ENCODE data around the gene ADAMTS4.

The ADAMTS4 gene

GRCh38 chr1:161160671-161161145 is 38.1 kb downstream of the ADAMTS4 start:
- Histone ChIP-seq H3K27me3 (no peaks in the 10 kb centered on the region), H3K4me2 (peak overlapping the region; percentile 80 to 97 (median 92)), H3K36me3 (peaks cover 42 to 75% (median 67%) of the 10 kb centered on the region in 11 experiments), H3K4me3 (peak overlapping the region in 5 of 10 experiments; percentile 74 to 91 (median 79); a peak in 10 of 20 replicates), H3K27ac (peak overlapping the region in 5 of 11 experiments; percentile 81 to 93 (median 87); a peak in 4 of 22 replicates), H3K4me1 (peaks cover 36 to 70% (median 50%) of the 10 kb centered on the region in 10 experiments), H3K9me3 (replicated peaks in 1 of 11) (no peaks in the 10 kb centered on the region), H4K20me1 (no peaks in the 10 kb centered on the region), H3K9ac (peak overlapping the region; percentile 21 to 97 (median 91); a peak in 13 of 22 replicates)
- no peak for TF ChIP-seq Cebpa-rat (IDR thresholded peaks at IDR 0.05)

GRCh38 chr1:161159913-161160243 is 39.0 kb downstream of the ADAMTS4 start:
- TF ChIP-seq Cebpa-rat (IDR thresholded peaks at IDR 0.05): no peak
- no peaks in the 10 kb centered on the region for H3K27me3 ChIP-seq
- peaks cover 42 to 75% (median 66%) of the 10 kb centered on the region in 11 experiments for H3K36me3 ChIP-seq
- H3K27ac ChIP-seq: peak overlapping the region; percentile 73 to 93 (median 87)
- peak overlapping the region; percentile 85 to 97 (median 92) for H3K9ac ChIP-seq
- peaks cover 36 to 70% (median 50%) of the 10 kb centered on the region in 10 experiments for H3K4me1 ChIP-seq
- H3K9me3 ChIP-seq (replicated peaks in 1 of 11): no peaks in the 10 kb centered on the region
- peak overlapping the region; percentile 74 to 92 (median 81) for H3K4me3 ChIP-seq
- peak overlapping the region; percentile 80 to 97 (median 92) for H3K4me2 ChIP-seq
- no peaks in the 10 kb centered on the region for H4K20me1 ChIP-seq

GRCh38 chr1:161159087-161159912 is 39.6 kb downstream of the ADAMTS4 start, which contains the start of gene USP21:
Gene USP21 (plus strand): TSS chr1:161159500. CDS start chr1:161160641, 1,141 bp downstream.
- Histone ChIP-seq H3K4me3 (peak within 1 kb of the TSS; percentile 74 to 92 (median 81)), H3K36me3 (peaks cover 40 to 69% (median 60%) of the 10 kb centered on the region in 11 experiments), H3K27ac (peak within 1 kb of the TSS; percentile 73 to 93 (median 87)), H3K4me1 (peaks cover 41 to 71% (median 53%) of the 10 kb centered on the region in 10 experiments), H3K9ac (peak within 1 kb of the TSS; percentile 85 to 97 (median 92)), H4K20me1 (no peaks in the 10 kb centered on the region), H3K4me2 (peak within 1 kb of the TSS; percentile 80 to 97 (median 92)), H3K27me3 (no peaks in the 10 kb centered on the region), H3K9me3 (replicated peaks in 1 of 11) (no peaks in the 10 kb centered on the region)
- TF ChIP-seq Cebpa-rat (IDR thresholded peaks at IDR 0.05): no peak

- H3K9ac ChIP-seq: peak overlapping the region; percentile 85 to 97 (median 92); a peak in 19 of 22 replicates
- H3K4me3 ChIP-seq: peak overlapping the region; percentile 74 to 92 (median 81); a peak in 14 of 20 replicates
- H3K4me2 ChIP-seq: peak overlapping the region; percentile 62 to 94 (median 88)
- H3K9me3 ChIP-seq (replicated peaks in 1 of 11): no peaks in the 10 kb centered on the region
- no peak for TF ChIP-seq Cebpa-rat (IDR thresholded peaks at IDR 0.05)
- no peaks in the 10 kb centered on the region for H4K20me1 ChIP-seq
- H3K27me3 ChIP-seq: no peaks in the 10 kb centered on the region
- peaks cover 42 to 63% (median 52%) of the 10 kb centered on the region in 10 experiments for H3K4me1 ChIP-seq
- H3K27ac ChIP-seq: peak overlapping the region in 8 of 11 experiments; percentile 73 to 93 (median 86); a peak in 7 of 22 replicates
- H3K36me3 ChIP-seq: peaks cover 31 to 61% (median 51%) of the 10 kb centered on the region in 11 experiments
Measured at GRCh38 chr1:161158316-161159010, 40.4 kb downstream of the ADAMTS4 start.

- no peaks in the 10 kb centered on the region for H4K20me1 ChIP-seq
- no peak for TF ChIP-seq Cebpa-rat (IDR thresholded peaks at IDR 0.05)
- no peaks in the 10 kb centered on the region for H3K9me3 ChIP-seq (replicated peaks in 1 of 11)
- H3K36me3 ChIP-seq: peaks cover 27 to 55% (median 45%) of the 10 kb centered on the region in 11 experiments
- no peak overlapping the region for H3K4me2 ChIP-seq
- no peaks in the 10 kb centered on the region for H3K27me3 ChIP-seq
- no peak overlapping the region for H3K27ac ChIP-seq
- H3K9ac ChIP-seq: no peak overlapping the region; a peak in 1 of 22 replicates
- peaks cover 45 to 63% (median 55%) of the 10 kb centered on the region in 10 experiments for H3K4me1 ChIP-seq
- H3K4me3 ChIP-seq: no peak overlapping the region
Measured at GRCh38 chr1:161157867-161158266, 41.0 kb downstream of the ADAMTS4 start.

GRCh38 chr1:161153682-161154337 is 45.0 kb downstream of the ADAMTS4 start, which contains the start of gene UFC1:
Gene UFC1 (plus strand): TSS chr1:161153978. CDS start chr1:161153998, 20 bp downstream.
- Histone ChIP-seq H4K20me1 (no peaks in the 10 kb centered on the region), H3K27me3 (no peaks in the 10 kb centered on the region), H3K27ac (peak within 1 kb of the TSS; percentile 93 to 99 (median 96)), H3K4me2 (peak within 1 kb of the TSS; percentile 85 to 92 (median 86)), H3K9me3 (replicated peaks in 1 of 11) (no peaks in the 10 kb centered on the region), H3K9ac (peak within 1 kb of the TSS; percentile 91 to 98 (median 95)), H3K4me3 (peak within 1 kb of the TSS; percentile 69 to 89 (median 83)), H3K36me3 (peaks cover 21 to 33% (median 25%) of the 10 kb centered on the region in 11 experiments), H3K4me1 (peaks cover 21 to 36% (median 29%) of the 10 kb centered on the region in 10 experiments)
- no peak for TF ChIP-seq Cebpa-rat (IDR thresholded peaks at IDR 0.05)

GRCh38 chr1:161153176-161153575 is 45.7 kb downstream of the ADAMTS4 start:
- Histone ChIP-seq H3K9ac (peak overlapping the region; percentile 91 to 98 (median 95); a peak in 21 of 22 replicates), H3K27ac (peak overlapping the region; percentile 93 to 99 (median 96); a peak in 21 of 22 replicates), H3K4me3 (peak overlapping the region; percentile 69 to 89 (median 83)), H3K4me1 (peaks cover 18 to 30% (median 24%) of the 10 kb centered on the region in 10 experiments), H3K4me2 (peak overlapping the region; percentile 68 to 91 (median 85)), H4K20me1 (no peaks in the 10 kb centered on the region), H3K36me3 (peaks cover 15 to 27% (median 19%) of the 10 kb centered on the region in 11 experiments), H3K27me3 (no peaks in the 10 kb centered on the region), H3K9me3 (replicated peaks in 1 of 11) (no peaks in the 10 kb centered on the region)
- no peak for TF ChIP-seq Cebpa-rat (IDR thresholded peaks at IDR 0.05)

- TF ChIP-seq Cebpa-rat (IDR thresholded peaks at IDR 0.05): no peak
- Histone ChIP-seq H3K36me3 (no peaks in the 10 kb centered on the region), H3K4me3 (no peak overlapping the region), H3K4me2 (no peak overlapping the region), H3K4me1 (peaks cover 0 to 12% (median 0%) of the 10 kb centered on the region in 10 experiments; a peak in 4 of 20 replicates), H3K27ac (no peak overlapping the region), H3K27me3 (no peaks in the 10 kb centered on the region), H4K20me1 (no peaks in the 10 kb centered on the region), H3K9ac (no peak overlapping the region), H3K9me3 (replicated peaks in 1 of 11) (no peaks in the 10 kb centered on the region)
Measured at GRCh38 chr1:161145832-161146231, 53.0 kb downstream of the ADAMTS4 start.

All from BLaER1 treated with 17β-estradiol and CSF1 and Interleukin-3, amounts not matched to agents 10 nM and 100 nM (cell line).